Measurements from ENCODE around the gene DISP2.

Gene DISP2

GRCh38 chr15:40340740-40341400 is 17.1 kb upstream of the DISP2 start, which contains the start of gene CCDC9B:
TSS of gene CCDC9B (minus strand) at chr15:40340939. CDS start at chr15:40340819, 120 bp downstream.
- DNase-seq (ENCODE audit: low read depth in 2 of 3, low spot score in 1 of 3): no peak

GRCh38 chr15:40342416-40343320 is 15.4 kb upstream of the DISP2 start:
- no peak for DNase-seq (ENCODE audit: low read depth in 2 of 3, low spot score in 1 of 3)

GRCh38 chr15:40343512-40343911 is 14.5 kb upstream of the DISP2 start:
- DNase-seq (ENCODE audit: low read depth in 2 of 3, low spot score in 1 of 3): no peak

- no peak for DNase-seq (ENCODE audit: low read depth in 2 of 3, low spot score in 1 of 3)
Measured at GRCh38 chr15:40344217-40344616, 13.8 kb upstream of the DISP2 start.

- peak; percentile 44 to 72 (median 54) for DNase-seq (ENCODE audit: low read depth in 2 of 3, low spot score in 1 of 3)
Measured at GRCh38 chr15:40344631-40345120, 13.3 kb upstream of the DISP2 start.

GRCh38 chr15:40345225-40345866 is 12.7 kb upstream of the DISP2 start:
- DNase-seq (ENCODE audit: low read depth in 2 of 3, low spot score in 1 of 3): no peak

- no peak for DNase-seq (ENCODE audit: low read depth in 2 of 3, low spot score in 1 of 3)
Measured at GRCh38 chr15:40345867-40346578, 12.0 kb upstream of the DISP2 start.

- no peak for DNase-seq (ENCODE audit: low read depth in 2 of 3, low spot score in 1 of 3)
Measured at GRCh38 chr15:40346579-40347558, 11.2 kb upstream of the DISP2 start.

GRCh38 chr15:40347559-40348473 is 10.2 kb upstream of the DISP2 start:
- no peak for DNase-seq (ENCODE audit: low read depth in 2 of 3, low spot score in 1 of 3)

- no peak for DNase-seq (ENCODE audit: low read depth in 2 of 3, low spot score in 1 of 3)
Measured at GRCh38 chr15:40348474-40348870, 9.5 kb upstream of the DISP2 start.

- no peak for DNase-seq (ENCODE audit: low read depth in 2 of 3, low spot score in 1 of 3)
Measured at GRCh38 chr15:40349163-40349562, 8.9 kb upstream of the DISP2 start.

GRCh38 chr15:40352281-40352901 is 5.6 kb upstream of the DISP2 start:
- DNase-seq (ENCODE audit: low read depth in 2 of 3, low spot score in 1 of 3): no peak

- DNase-seq (ENCODE audit: low read depth in 2 of 3, low spot score in 1 of 3): no peak
Measured at GRCh38 chr15:40353697-40354096, 4.3 kb upstream of the DISP2 start.

GRCh38 chr15:40354408-40355171 is 3.4 kb upstream of the DISP2 start:
- no peak for DNase-seq (ENCODE audit: low read depth in 2 of 3, low spot score in 1 of 3)

GRCh38 chr15:40355976-40356585 is 1.9 kb upstream of the DISP2 start:
- no peak for DNase-seq (ENCODE audit: low read depth in 2 of 3, low spot score in 1 of 3)

GRCh38 chr15:40357246-40357645 is 773 bp upstream of the DISP2 start:
- no peak for DNase-seq (ENCODE audit: low read depth in 2 of 3, low spot score in 1 of 3)
